Skeletal muscle tissue (tissue), 4 donors: ENCODE results near the gene MUC2. TPM values are rescaled to one million over a fixed set of nuclear protein-coding genes. Genes with fewer than 3 reads are reported as not detected.

Experiments
- H3K27ac ChIP-seq: one replicate; pipeline ENCODE4 v1.7.0; 2013; ENCODE audit warnings: mild to moderate bottlenecking, low read depth, low read length, inconsistent platforms
- H3K27me3 ChIP-seq, 3 donors: one replicate each; pipeline ENCODE4 v1.7.0; 2013; ENCODE audit warnings: low read length in 3 of 3; ENCODE audit not compliant: control insufficient read depth in 3 of 3, insufficient read depth in 3 of 3
- H3K36me3 ChIP-seq, 3 donors: one replicate each; pipeline ENCODE4 v1.7.0; 2013; ENCODE audit warnings: low read length in 3 of 3; ENCODE audit not compliant: control insufficient read depth in 3 of 3, insufficient read depth in 3 of 3
- H3K4me1 ChIP-seq, 3 donors: one replicate each; pipeline ENCODE4 v1.7.0; 2013; ENCODE audit warnings: low read length in 3 of 3, mild to moderate bottlenecking in 3 of 3; ENCODE audit not compliant: control insufficient read depth in 3 of 3, insufficient read depth in 3 of 3
- H3K4me3 ChIP-seq, 3 donors: one replicate each; pipeline ENCODE4 v1.7.0; 2013; ENCODE audit warnings: low read length in 3 of 3
- H3K9ac ChIP-seq, 3 donors: one replicate each; pipeline ENCODE4 v1.7.0; 2013; ENCODE audit warnings: low read length in 3 of 3, mild to moderate bottlenecking in 3 of 3, moderate library complexity in 2 of 3, low read depth in 1 of 3
- H3K9me3 ChIP-seq, 3 donors: one replicate each; pipeline ENCODE4 v1.7.0; 2013; ENCODE audit warnings: low read length in 3 of 3; ENCODE audit not compliant: control insufficient read depth in 3 of 3
- total RNA-seq: library from RNA; depleted of rRNA; stranded (reverse); fragments of >200 nt; gene quantifications from one replicate; pipeline ENCODE4 v1.2.3, GENCODE V29; 2014
- donor health status: Osteomylitis.

Gene MUC2
- total RNA-seq, 1 donor from 2014 or later, result not detected

DNA sequence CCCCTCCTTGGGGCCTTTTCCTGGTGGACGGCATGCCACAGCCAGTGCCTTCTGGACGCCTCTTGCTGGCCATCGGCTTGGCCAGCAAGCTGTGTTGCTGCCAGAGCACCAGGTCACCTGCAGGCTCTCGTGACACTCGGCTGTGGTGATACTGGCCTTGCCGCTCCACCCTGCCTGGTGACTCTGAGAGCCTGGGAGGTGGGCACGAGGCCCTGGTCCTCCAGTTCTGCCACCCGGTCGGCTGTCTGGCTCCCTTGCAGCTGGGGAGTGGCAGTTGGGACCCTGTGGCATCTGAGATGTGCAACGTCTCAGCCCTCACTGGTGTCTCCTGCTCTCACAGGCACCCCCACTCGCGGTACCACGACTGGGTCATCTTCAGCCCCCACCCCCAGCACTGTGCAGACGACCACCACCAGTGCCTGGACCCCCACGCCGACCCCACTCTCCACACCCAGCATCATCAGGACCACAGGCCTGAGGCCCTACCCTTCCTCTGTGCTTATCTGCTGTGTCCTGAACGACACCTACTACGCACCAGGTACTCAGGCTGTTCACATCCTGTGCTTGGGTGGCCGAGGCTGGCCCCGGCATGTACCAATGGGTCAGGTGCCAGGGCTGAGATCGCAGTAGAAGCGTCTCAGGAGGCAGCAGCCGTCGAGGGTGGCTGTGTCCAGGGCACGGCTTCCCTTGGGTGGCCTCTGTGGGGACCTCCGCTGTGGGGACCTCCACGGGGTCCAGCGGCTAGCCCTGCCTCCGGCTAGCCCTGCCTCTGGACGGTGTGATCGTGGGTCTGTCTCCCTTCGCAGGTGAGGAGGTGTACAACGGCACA lies 26.0 kb downstream of the MUC2 start:
- Histone ChIP-seq H3K9me3 (no peaks in the 10 kb centered on the region), H3K36me3 (no peaks in the 10 kb centered on the region), H3K4me1 (no peaks in the 10 kb centered on the region), H3K9ac (no peak overlapping the region), H3K27me3 (peaks cover 2 to 18% (median 4%) of the 10 kb centered on the region in 3 donors), H3K4me3 (no peak overlapping the region), H3K27ac (no peak overlapping the region)

DNA sequence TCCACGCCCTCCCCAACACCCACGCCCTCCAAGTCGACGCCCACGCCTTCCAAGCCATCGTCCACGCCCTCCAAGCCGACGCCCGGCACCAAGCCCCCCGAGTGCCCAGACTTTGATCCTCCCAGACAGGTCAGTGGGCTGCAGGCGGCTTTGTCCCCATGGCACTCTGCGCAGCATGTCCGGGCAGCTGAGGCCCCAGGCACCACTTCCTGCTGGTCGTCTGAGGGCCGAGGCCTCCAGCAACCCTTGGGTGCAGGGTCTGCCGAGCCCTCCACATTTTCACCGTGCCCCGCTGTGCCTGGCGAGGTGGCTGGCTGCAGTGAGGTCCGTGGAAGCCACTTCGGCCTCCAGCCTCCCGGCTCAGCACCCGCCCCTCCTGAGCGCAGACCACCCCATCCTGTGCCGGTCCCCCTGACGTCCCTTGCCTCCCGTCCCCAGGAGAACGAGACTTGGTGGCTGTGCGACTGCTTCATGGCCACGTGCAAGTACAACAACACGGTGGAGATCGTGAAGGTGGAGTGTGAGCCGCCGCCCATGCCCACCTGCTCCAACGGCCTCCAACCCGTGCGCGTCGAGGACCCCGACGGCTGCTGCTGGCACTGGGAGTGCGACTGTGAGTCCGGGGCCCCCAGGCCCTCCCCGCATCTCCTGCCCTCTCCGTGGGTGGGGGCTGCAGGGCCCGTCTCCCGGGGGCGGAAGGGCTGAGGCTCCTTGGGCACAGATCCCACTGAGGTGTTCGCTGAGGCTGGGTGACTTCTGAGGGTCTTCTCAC lies 26.8 kb downstream of the MUC2 start:
- Histone ChIP-seq H3K27me3 (peaks cover 2 to 18% (median 4%) of the 10 kb centered on the region in 3 donors), H3K36me3 (no peaks in the 10 kb centered on the region), H3K27ac (no peak overlapping the region), H3K9me3 (no peaks in the 10 kb centered on the region), H3K4me1 (no peaks in the 10 kb centered on the region), H3K9ac (no peak overlapping the region), H3K4me3 (no peak overlapping the region)

DNA sequence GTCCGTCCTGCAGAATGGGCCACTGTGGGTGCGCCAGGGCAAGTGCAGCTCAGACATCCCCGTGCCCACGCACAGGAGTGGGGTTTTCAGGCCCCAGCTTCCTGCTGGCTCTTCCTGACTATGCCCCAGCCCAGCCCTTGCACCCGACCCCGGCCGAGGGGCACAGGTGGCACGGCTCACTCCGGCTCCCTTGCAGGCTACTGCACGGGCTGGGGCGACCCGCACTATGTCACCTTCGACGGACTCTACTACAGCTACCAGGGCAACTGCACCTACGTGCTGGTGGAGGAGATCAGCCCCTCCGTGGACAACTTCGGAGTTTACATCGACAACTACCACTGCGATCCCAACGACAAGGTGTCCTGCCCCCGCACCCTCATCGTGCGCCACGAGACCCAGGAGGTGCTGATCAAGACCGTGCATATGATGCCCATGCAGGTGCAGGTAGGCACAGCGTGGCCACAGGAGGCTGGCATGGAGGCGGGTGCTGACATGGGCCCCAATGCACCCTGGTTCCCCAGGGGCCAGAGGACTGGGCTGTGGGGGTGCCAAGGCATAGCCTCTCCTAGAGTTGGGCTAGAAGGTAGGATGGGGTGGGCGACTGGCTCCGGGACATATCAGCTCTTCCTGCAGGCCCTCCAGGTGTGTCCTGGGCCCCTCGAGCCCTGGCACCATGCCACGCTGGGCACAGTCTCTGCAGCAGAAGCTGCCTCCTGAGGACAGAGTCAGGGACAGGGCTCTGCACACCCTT lies 27.7 kb downstream of the MUC2 start:
- Histone ChIP-seq H3K9me3 (no peaks in the 10 kb centered on the region), H3K9ac (no peak overlapping the region), H3K4me3 (no peak overlapping the region), H3K27ac (no peak overlapping the region), H3K27me3 (peaks cover 8 to 26% (median 9%) of the 10 kb centered on the region in 3 donors), H3K36me3 (no peaks in the 10 kb centered on the region), H3K4me1 (no peaks in the 10 kb centered on the region)

DNA sequence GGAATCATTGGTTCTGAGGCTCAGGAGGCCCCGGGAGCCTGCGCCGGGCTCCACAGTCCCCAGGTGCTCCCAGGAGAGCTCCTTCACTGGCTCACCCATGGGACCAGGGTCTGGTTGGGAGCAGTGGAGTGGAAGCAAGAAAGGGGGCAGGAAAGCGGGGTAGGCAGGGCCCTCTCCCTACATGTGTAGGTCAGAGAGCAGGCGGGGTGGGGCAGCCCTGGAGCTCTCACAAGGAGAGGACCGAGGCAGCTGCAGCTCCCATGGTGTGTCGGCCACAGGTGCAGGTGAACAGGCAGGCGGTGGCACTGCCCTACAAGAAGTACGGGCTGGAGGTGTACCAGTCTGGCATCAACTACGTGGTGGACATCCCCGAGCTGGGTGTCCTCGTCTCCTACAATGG lies 28.3 kb downstream of the MUC2 start:
- Histone ChIP-seq H3K27me3 (peaks cover 10 to 32% (median 14%) of the 10 kb centered on the region in 3 donors), H3K27ac (no peak overlapping the region), H3K4me3 (no peak overlapping the region), H3K9ac (no peak overlapping the region), H3K4me1 (no peaks in the 10 kb centered on the region), H3K9me3 (no peaks in the 10 kb centered on the region), H3K36me3 (no peaks in the 10 kb centered on the region)

DNA sequence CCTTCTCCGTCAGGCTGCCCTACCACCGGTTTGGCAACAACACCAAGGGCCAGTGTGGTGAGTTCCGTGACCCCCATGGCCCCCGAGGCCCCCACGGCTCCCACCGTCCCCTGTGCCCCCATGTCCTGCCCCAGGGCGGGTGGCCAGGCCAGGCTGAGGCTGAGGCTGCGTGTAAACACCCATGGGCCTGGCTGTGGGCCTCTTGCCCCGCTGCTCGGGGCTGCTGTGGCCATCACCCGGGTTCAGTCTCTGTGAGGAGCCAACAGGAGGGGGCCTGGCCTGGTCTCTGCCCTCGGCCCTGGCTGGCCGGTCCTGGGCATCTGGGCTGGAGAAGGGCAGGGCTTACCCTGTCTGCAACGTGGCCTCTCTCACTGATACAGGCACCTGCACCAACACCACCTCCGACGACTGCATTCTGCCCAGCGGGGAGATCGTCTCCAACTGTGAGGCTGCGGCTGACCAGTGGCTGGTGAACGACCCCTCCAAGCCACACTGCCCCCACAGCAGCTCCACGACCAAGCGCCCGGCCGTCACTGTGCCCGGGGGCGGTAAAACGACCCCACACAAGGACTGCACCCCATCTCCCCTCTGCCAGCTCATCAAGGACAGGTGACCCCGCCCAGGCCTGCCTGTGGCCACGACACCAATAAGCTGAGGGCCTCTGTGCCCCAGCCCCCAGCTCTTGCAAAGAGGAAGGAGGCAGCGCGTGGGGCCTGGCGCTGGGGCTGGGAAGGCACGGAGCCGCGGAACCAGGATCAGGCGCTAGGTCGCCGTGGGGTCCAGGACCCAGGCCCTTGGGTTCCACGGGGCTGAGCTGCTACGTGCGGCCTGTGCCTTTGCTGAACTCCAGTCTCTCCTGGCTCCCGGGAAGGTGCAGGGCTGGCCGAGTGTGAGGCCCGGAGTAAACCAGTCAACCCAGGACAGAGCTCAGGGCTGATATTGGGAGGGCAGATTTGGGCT lies 29.0 kb downstream of the MUC2 start:
- Histone ChIP-seq H3K27ac (no peak overlapping the region), H3K36me3 (no peaks in the 10 kb centered on the region), H3K4me3 (no peak overlapping the region), H3K9ac (no peak overlapping the region), H3K27me3 (peaks cover 14 to 39% (median 21%) of the 10 kb centered on the region in 3 donors), H3K4me1 (no peaks in the 10 kb centered on the region), H3K9me3 (no peaks in the 10 kb centered on the region)

DNA sequence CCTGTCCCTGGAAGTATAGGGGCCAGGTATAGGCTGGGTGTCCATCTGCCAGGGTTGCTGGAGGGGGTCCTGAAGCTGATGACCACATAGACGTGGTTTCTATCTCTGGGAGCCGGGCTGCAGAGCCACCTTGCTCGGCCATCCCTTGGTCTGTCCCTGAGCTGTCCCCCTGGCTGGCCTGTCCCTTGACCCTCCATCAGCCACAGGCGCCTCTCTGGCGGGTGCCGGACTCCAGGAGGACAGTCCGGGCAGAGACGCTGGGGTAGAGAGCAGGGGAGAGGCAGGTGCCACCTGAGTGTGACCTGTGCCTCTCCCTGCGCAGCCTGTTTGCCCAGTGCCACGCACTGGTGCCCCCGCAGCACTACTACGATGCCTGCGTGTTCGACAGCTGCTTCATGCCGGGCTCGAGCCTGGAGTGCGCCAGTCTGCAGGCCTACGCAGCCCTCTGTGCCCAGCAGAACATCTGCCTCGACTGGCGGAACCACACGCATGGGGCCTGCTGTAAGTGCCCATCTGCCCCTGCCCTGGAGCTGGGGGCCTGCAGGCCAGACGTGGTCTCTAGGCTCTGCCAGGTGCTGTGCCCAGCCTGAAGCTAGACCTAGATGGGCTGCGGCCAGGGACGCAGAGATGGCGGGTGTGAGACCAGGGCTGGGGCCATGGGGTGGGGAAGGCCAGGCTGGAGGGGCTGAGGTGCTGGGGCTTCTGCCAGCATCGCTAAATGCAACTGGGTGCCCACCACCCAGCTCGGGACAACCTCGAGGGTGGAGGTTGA lies 29.9 kb downstream of the MUC2 start:
- no peak overlapping the region for H3K9ac ChIP-seq
- no peak overlapping the region for H3K27ac ChIP-seq
- H3K36me3 ChIP-seq, result no peaks in the 10 kb centered on the region
- H3K27me3 ChIP-seq, result peaks cover 18 to 46% (median 28%) of the 10 kb centered on the region in 3 donors
- no peaks in the 10 kb centered on the region for H3K9me3 ChIP-seq
- H3K4me1 ChIP-seq, result no peaks in the 10 kb centered on the region
- no peak overlapping the region for H3K4me3 ChIP-seq

DNA sequence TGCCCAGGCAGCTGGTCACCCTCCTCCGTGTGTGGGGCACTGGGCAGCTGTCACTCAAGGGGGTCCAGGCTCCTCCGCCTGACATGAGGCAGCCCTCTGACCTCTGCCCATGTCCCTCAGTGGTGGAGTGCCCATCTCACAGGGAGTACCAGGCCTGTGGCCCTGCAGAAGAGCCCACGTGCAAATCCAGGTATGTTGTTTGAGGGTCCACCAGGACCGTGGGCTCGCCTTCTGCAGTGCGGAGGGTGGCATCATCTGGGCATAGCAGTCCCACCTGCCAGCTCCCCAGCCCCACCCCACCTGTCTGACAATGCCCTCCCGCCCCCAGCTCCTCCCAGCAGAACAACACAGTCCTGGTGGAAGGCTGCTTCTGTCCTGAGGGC lies 30.5 kb downstream of the MUC2 start:
- H3K4me1 ChIP-seq, result no peaks in the 10 kb centered on the region
- H3K9me3 ChIP-seq, result no peaks in the 10 kb centered on the region
- peaks cover 18 to 46% (median 28%) of the 10 kb centered on the region in 3 donors for H3K27me3 ChIP-seq
- H3K36me3 ChIP-seq, result no peaks in the 10 kb centered on the region
- H3K9ac ChIP-seq, result no peak overlapping the region
- H3K27ac ChIP-seq, result no peak overlapping the region
- H3K4me3 ChIP-seq, result no peak overlapping the region

DNA sequence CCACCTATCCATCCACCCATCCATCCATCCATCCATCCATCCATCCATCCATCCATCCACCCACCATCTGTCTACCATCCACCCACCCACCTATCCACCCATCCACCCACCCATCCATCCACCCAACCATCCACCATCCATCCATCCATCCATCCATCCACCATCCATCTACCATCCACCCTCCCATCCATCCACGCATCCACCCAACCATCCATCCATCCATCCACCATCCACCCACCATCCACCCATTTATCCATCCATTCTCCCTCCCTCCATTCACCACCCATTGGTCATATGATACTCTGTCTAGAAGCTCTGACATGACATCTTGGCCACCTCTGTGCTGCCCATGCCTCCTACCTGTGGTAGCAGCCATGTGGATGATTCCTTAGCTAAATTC lies 31.7 kb downstream of the MUC2 start:
- H3K36me3 ChIP-seq, result no peaks in the 10 kb centered on the region
- no peak overlapping the region for H3K27ac ChIP-seq
- no peak overlapping the region for H3K9ac ChIP-seq
- H3K27me3 ChIP-seq, result peaks cover 22 to 49% (median 28%) of the 10 kb centered on the region in 3 donors
- no peaks in the 10 kb centered on the region for H3K4me1 ChIP-seq
- no peak overlapping the region for H3K4me3 ChIP-seq
- H3K9me3 ChIP-seq, result no peaks in the 10 kb centered on the region
